Stimulated activated CD4-positive, alpha-beta T cell treated with anti-CD3 and anti-CD28 coated beads, Interleukin-12 subunit alpha, Interleukin-12 subunit beta, amount 100 ng/mL, for 24 hours (primary cell): ENCODE data around the gene IVNS1ABP.
"Not testable (repeated sequence)": the region's sequence is repeated elsewhere in the genome, so short reads cannot be mapped to it uniquely, and the experiment has no call there.

Experiments used
- DNase-seq, 2 experiments: peaks; one replicate each; pipeline ENCODE4 v3.0.0-alpha.2; 2020; ENCODE audit warnings: low read depth in 2 of 2

IVNS1ABP gene

GRCh38 chr1:185317034-185317885, at the start of gene IVNS1ABP:
Gene IVNS1ABP (minus strand): TSS chr1:185317243. CDS start chr1:185309493, 7,750 bp downstream.
- peak; percentile 89 to 91 for DNase-seq

GRCh38 chr1:185365951-185366350, 48.9 kb upstream of the IVNS1ABP start:
- no peak for DNase-seq

GRCh38 chr1:185364528-185364927, 47.5 kb upstream of the IVNS1ABP start:
- DNase-seq, result not testable (repeated sequence)

GRCh38 chr1:185363205-185363604, 46.2 kb upstream of the IVNS1ABP start:
- DNase-seq, result no peak

GRCh38 chr1:185360714-185361113, 43.7 kb upstream of the IVNS1ABP start:
- no peak for DNase-seq

- DNase-seq, result no peak
These were observed 41.9 kb upstream of the IVNS1ABP start for GRCh38 chr1:185358957-185359356.

- no peak for DNase-seq
These were observed 38.9 kb upstream of the IVNS1ABP start for GRCh38 chr1:185355947-185356346.

- DNase-seq, result no peak
These were observed 36.1 kb upstream of the IVNS1ABP start for GRCh38 chr1:185353124-185353523.

- DNase-seq, result no peak
These were observed 34.9 kb upstream of the IVNS1ABP start for GRCh38 chr1:185351734-185352466.

GRCh38 chr1:185350027-185350442, 33.0 kb upstream of the IVNS1ABP start:
- no peak for DNase-seq

GRCh38 chr1:185349556-185349955, 32.5 kb upstream of the IVNS1ABP start:
- DNase-seq, result no peak

GRCh38 chr1:185348985-185349384, 31.9 kb upstream of the IVNS1ABP start:
- DNase-seq, result no peak

- DNase-seq, result no peak
These were observed 31.3 kb upstream of the IVNS1ABP start for GRCh38 chr1:185348296-185348695.

GRCh38 chr1:185345913-185346720, 29.1 kb upstream of the IVNS1ABP start:
- DNase-seq, result no peak

GRCh38 chr1:185343306-185343705, 26.3 kb upstream of the IVNS1ABP start:
- DNase-seq, result no peak

- DNase-seq, result no peak
These were observed 25.7 kb upstream of the IVNS1ABP start for GRCh38 chr1:185342672-185343259.

GRCh38 chr1:185342017-185342416, 25.0 kb upstream of the IVNS1ABP start:
- no peak for DNase-seq

GRCh38 chr1:185341196-185341781, 24.2 kb upstream of the IVNS1ABP start:
- no peak for DNase-seq

- DNase-seq, result no peak
These were observed 21.9 kb upstream of the IVNS1ABP start for GRCh38 chr1:185338719-185339622.

GRCh38 chr1:185337246-185337645, 20.2 kb upstream of the IVNS1ABP start:
- DNase-seq, result no peak
